ENCODE data around the gene SHH. TPM values are rescaled to one million over a fixed set of nuclear protein-coding genes. Genes with fewer than 3 reads are reported as not detected.

The SHH gene
- polyA plus RNA-seq, 1 experiment: not detected

DNA sequence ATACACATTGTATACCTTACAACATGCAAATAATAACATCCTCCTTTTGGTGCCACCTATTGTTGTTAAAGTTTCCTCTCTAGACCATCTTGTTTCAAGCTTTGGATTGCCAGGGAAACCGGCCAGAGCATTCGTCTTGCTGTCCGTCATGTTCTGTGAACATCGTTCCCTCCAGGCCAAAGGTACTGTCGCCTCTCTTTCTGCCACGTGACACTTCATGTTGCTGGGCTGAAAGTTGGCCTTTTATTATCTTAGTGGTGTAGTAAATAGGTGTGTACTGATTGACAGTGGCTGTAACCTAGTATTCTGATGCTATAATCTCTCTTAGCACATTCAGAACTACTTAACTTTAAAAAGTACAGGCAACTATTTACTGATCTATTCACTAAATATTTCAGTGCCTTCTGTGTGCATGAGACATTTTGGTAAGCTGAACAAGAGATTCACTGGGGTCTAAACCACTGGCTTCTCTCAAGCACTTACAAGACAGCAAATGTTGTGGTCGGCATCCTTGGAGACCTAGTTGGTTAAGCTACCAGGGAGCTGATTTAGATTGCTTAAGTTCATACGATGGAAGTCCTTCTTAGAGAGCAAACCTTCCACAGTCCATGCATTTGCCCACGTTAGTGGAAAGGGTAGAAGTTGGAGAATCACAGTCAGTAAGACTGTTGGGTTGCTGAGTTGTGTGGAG, 52.4 kb downstream of the SHH start:
- H3K4me3 ChIP-seq (ENCODE audit: low read depth, low read length): no peak overlapping the region
- ChIA-PET CTCF (interaction anchor here (0.7 kb wide), 1 partner anchor 161 kb away, joined by 4 read pairs; no protein-coding TSS in a partner anchor), POLR2A (interaction anchor here (0.6 kb wide), 1 partner anchor 19 kb away, joined by 3 read pairs; no protein-coding TSS in a partner anchor)
- no peak overlapping the region for H3K27ac ChIP-seq (ENCODE audit: low read depth, low read length)
- DNase-seq (ENCODE audit: low read depth, low spot score): no peak
- TF ChIP-seq, protein P1, sequence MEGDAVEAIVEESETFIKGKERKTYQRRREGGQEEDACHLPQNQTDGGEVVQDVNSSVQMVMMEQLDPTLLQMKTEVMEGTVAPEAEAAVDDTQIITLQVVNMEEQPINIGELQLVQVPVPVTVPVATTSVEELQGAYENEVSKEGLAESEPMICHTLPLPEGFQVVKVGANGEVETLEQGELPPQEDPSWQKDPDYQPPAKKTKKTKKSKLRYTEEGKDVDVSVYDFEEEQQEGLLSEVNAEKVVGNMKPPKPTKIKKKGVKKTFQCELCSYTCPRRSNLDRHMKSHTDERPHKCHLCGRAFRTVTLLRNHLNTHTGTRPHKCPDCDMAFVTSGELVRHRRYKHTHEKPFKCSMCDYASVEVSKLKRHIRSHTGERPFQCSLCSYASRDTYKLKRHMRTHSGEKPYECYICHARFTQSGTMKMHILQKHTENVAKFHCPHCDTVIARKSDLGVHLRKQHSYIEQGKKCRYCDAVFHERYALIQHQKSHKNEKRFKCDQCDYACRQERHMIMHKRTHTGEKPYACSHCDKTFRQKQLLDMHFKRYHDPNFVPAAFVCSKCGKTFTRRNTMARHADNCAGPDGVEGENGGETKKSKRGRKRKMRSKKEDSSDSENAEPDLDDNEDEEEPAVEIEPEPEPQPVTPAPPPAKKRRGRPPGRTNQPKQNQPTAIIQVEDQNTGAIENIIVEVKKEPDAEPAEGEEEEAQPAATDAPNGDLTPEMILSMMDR (IDR thresholded peaks at IDR 0.05; ENCODE audit: low read depth, low read length): no peak
- no peaks in the 10 kb centered on the region for H3K9me3 ChIP-seq (ENCODE audit: control insufficient read depth, insufficient read depth, low read length)
- no peaks in the 10 kb centered on the region for H3K27me3 ChIP-seq (ENCODE audit: control insufficient read depth, insufficient read depth, low read length)

DNA sequence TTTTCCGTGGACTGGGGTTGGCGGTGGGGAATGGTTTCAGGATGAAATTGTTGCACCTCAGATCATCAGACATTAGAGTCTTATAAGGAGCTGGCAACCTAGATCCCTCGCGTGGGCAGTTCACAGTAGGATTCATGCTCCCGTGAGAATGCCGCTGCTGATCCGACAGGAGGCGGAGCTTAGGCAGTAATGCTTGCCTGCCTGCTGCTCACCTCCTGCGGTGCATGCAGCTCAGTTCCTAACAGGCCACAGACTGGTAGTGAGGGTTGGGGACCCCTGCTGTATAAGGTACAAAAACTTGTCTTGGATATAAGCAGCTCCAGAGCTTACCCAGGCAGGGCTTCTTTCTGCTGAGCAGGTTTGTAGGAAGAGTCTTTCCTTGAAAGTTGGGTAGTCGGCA, 53.9 kb downstream of the SHH start:
- Histone ChIP-seq H3K27me3 (ENCODE audit: control insufficient read depth, insufficient read depth, low read length) (no peaks in the 10 kb centered on the region), H3K27ac (ENCODE audit: low read depth, low read length) (no peak overlapping the region), H3K4me3 (ENCODE audit: low read depth, low read length) (no peak overlapping the region), H3K9me3 (ENCODE audit: control insufficient read depth, insufficient read depth, low read length) (no peaks in the 10 kb centered on the region)
- TF ChIP-seq, protein P1 (IDR thresholded peaks at IDR 0.05; ENCODE audit: low read depth, low read length): no peak
- POLR2A ChIA-PET: no interaction called here
- CTCF ChIA-PET: interaction anchor here (0.6 to 1.6 kb wide), 4 partner anchors 9 to 159 kb away, joined by 3 to 6 read pairs (median 4); no protein-coding TSS in a partner anchor
- DNase-seq (ENCODE audit: low read depth, low spot score): no peak

DNA sequence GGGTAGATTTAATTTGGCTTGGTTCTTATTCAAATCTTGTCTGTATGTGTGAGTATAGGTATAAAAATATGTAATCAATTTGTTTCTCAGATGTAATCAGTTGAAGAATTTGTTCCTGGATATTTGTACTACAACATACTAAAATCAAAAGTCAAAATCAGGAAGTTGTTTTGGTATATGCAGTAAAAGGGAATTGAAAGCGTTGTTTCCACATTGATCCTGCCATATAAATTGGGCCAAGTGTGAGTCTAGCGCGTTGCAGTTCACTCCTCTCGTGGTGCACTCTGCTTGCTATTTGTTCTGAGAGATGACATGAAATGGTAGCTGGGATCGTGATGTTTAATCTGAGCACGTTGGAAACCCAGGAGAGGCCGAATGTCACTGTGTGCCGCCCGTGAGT, 55.9 kb downstream of the SHH start:
- TF ChIP-seq, protein P1 (IDR thresholded peaks at IDR 0.05; ENCODE audit: low read depth, low read length): no peak
- POLR2A ChIA-PET: no interaction called here
- H3K27me3 ChIP-seq (ENCODE audit: control insufficient read depth, insufficient read depth, low read length): no peaks in the 10 kb centered on the region
- H3K27ac ChIP-seq (ENCODE audit: low read depth, low read length): no peak overlapping the region
- CTCF ChIA-PET: interaction anchor here (0.9 kb wide), 2 partner anchors 12 to 157 kb away, joined by 3 read pairs; no protein-coding TSS in a partner anchor
- H3K9me3 ChIP-seq (ENCODE audit: control insufficient read depth, insufficient read depth, low read length): no peaks in the 10 kb centered on the region
- no peak overlapping the region for H3K4me3 ChIP-seq (ENCODE audit: low read depth, low read length)
- DNase-seq (ENCODE audit: low read depth, low spot score): no peak

DNA sequence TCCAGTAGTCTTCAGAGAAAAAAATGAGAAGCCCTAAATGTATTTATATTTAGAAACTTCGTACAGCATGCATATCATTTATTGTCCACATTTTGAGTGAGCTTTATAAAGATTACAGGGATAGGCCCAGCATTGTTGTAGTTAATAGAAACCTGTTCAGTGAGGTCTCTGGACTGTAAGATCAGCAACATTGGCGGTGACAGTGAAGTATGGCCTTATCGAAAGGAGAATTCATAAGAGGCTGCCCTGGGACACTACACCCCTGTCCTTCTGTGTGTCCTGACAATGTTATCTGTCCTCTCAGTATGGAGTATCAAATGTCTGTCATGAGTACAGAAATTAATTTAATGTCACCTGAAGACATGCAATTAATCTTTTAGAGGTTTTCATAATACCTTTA, 57.2 kb downstream of the SHH start:
- H3K9me3 ChIP-seq (ENCODE audit: control insufficient read depth, insufficient read depth, low read length): no peaks in the 10 kb centered on the region
- CTCF ChIA-PET: interaction anchor here (0.9 to 2.8 kb wide), 2 partner anchors 9 to 13 kb away, joined by 5 to 14 read pairs; no protein-coding TSS in a partner anchor
- no peaks in the 10 kb centered on the region for H3K27me3 ChIP-seq (ENCODE audit: control insufficient read depth, insufficient read depth, low read length)
- no peak overlapping the region for H3K27ac ChIP-seq (ENCODE audit: low read depth, low read length)
- no peak overlapping the region for H3K4me3 ChIP-seq (ENCODE audit: low read depth, low read length)
- POLR2A ChIA-PET: no interaction called here
- DNase-seq (ENCODE audit: low read depth, low spot score): no peak
- TF ChIP-seq, protein P1 (IDR thresholded peaks at IDR 0.05; ENCODE audit: low read depth, low read length): no peak

DNA sequence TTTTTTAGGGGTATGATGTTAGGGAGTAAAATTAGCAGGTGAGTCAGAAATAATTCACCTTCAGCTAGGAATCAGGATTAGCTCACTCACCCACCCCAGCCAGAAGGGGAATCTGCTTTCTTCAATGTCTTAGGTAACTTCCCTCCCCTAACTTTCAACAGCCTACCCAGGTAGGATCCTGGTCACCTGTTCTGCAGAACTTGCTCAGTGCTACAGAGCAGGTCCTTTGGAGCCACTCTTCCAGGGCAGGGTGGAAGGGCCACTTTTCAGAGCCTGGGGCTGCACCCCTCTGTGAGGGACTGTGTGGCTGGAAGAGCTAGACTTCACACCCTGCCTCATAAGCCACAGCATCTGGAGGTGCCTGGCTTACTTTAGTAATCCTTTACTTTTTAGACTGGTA, 58.1 kb downstream of the SHH start:
- no peak for DNase-seq (ENCODE audit: low read depth, low spot score)
- ChIA-PET POLR2A (no interaction called here), CTCF (interaction anchor here (0.6 to 2.8 kb wide), 3 partner anchors 14 to 1216 kb away, joined by 5 to 14 read pairs (median 9); no protein-coding TSS in a partner anchor)
- H3K27ac ChIP-seq (ENCODE audit: low read depth, low read length): no peak overlapping the region
- TF ChIP-seq, protein P1 (IDR thresholded peaks at IDR 0.05; ENCODE audit: low read depth, low read length): no peak
- no peaks in the 10 kb centered on the region for H3K9me3 ChIP-seq (ENCODE audit: control insufficient read depth, insufficient read depth, low read length)
- no peaks in the 10 kb centered on the region for H3K27me3 ChIP-seq (ENCODE audit: control insufficient read depth, insufficient read depth, low read length)
- H3K4me3 ChIP-seq (ENCODE audit: low read depth, low read length): no peak overlapping the region
